Progenitor cell of endocrine pancreas (in vitro differentiated cells): ENCODE measurements around the gene NRP1. TPM values are rescaled to one million over a fixed set of nuclear protein-coding genes. Genes with fewer than 3 reads are reported as not detected.

ENCODE experiments used
- DNase-seq: peaks from one replicate; pipeline ENCODE4 v3.0.0; 2021; ENCODE audit warnings: low spot score; ENCODE audit not compliant: unreplicated experiment
- H3K27ac Mint-ChIP-seq: 2 replicates; pipeline ENCODE4 v1.8.0; 2021; ENCODE audit warnings: mild to moderate bottlenecking, moderate library complexity, mixed read lengths
- H3K27me3 Mint-ChIP-seq: 2 replicates; pipeline ENCODE4 v1.8.0; 2021; ENCODE audit warnings: mixed read lengths
- H3K36me3 Mint-ChIP-seq: 2 replicates; pipeline ENCODE4 v1.8.0; 2022; ENCODE audit warnings: mixed read lengths; ENCODE audit not compliant: insufficient read depth
- H3K4me1 Mint-ChIP-seq: 2 replicates; pipeline ENCODE4 v1.8.0; 2021; ENCODE audit warnings: low read depth, mixed read lengths
- H3K4me3 Mint-ChIP-seq: 2 replicates; pipeline ENCODE4 v1.8.0; 2021; ENCODE audit warnings: low read depth, mild to moderate bottlenecking, moderate library complexity, mixed read lengths
- H3K9me3 Mint-ChIP-seq: 2 replicates; pipeline ENCODE4 v1.8.0; 2021; ENCODE audit warnings: low read depth, mixed read lengths
- total RNA-seq: library from RNA; stranded (reverse); gene quantifications from 2 replicates; pipeline ENCODE4 v1.2.1, GENCODE V29; 2021
- TF ChIP-seq, protein P1 (sequence below): fragments of 200-600 bp; sonication (generic); IDR thresholded peaks from one replicate; pipeline ENCODE4 v1.5.0; 2021; ENCODE audit warnings: antibody characterized with exemption, mild to moderate bottlenecking; ENCODE audit not compliant: unreplicated experiment

NRP1 gene
- total RNA-seq, 1 donor from 2014 or later, result 33.4 TPM

DNA sequence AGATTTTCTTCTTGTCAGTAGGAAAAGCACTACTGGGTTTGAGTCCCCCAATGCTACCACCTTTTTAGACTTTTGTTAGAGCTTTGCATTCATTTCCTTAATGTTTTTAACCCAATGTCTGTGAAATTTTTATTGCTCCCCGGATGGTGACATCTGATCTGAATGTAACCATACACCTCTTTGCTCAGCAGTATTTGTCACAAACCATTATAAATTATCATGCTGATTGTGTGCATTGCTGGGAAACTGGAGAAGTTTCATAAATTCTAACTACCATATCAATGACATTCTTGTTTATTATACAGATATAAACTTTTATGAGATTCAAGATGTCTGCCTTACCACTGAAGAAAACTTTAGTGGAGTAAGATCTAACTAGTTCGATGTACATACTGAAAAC lies 8.5 kb downstream of the NRP1 start:
- TF ChIP-seq, protein P1, sequence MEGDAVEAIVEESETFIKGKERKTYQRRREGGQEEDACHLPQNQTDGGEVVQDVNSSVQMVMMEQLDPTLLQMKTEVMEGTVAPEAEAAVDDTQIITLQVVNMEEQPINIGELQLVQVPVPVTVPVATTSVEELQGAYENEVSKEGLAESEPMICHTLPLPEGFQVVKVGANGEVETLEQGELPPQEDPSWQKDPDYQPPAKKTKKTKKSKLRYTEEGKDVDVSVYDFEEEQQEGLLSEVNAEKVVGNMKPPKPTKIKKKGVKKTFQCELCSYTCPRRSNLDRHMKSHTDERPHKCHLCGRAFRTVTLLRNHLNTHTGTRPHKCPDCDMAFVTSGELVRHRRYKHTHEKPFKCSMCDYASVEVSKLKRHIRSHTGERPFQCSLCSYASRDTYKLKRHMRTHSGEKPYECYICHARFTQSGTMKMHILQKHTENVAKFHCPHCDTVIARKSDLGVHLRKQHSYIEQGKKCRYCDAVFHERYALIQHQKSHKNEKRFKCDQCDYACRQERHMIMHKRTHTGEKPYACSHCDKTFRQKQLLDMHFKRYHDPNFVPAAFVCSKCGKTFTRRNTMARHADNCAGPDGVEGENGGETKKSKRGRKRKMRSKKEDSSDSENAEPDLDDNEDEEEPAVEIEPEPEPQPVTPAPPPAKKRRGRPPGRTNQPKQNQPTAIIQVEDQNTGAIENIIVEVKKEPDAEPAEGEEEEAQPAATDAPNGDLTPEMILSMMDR, result no peak
- no peaks in the 10 kb centered on the region for H3K27me3 Mint-ChIP-seq
- no peaks in the 10 kb centered on the region for H3K9me3 Mint-ChIP-seq
- no peak overlapping the region for H3K27ac Mint-ChIP-seq
- peaks cover 28% of the 10 kb centered on the region for H3K4me1 Mint-ChIP-seq
- no peak overlapping the region for H3K4me3 Mint-ChIP-seq
- peaks cover 21% of the 10 kb centered on the region for H3K36me3 Mint-ChIP-seq
- DNase-seq, result no peak

DNA sequence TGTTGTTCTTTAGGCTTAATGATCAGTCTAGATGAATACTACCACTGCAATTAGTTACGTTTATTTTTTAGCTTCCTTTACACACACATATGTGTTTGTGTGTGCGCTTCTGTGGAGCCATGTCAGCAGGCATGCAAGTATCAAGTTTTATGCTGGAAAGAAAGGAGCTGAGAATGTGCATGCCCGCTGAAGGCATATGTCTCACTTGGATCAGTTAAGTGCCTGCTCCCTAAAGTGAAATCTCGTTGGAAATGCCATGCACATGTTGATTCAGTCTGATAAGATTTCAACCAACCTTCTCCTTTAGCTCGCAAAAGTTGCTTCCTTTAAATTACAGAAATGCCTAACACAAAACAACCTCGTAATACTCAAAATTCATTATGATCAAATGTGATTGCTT lies 10.7 kb downstream of the NRP1 start:
- no peaks in the 10 kb centered on the region for H3K27me3 Mint-ChIP-seq
- peaks cover 20% of the 10 kb centered on the region for H3K4me1 Mint-ChIP-seq
- TF ChIP-seq, protein P1, result no peak
- DNase-seq, result no peak
- peaks cover 20% of the 10 kb centered on the region for H3K36me3 Mint-ChIP-seq
- H3K9me3 Mint-ChIP-seq, result peaks cover 4% of the 10 kb centered on the region
- H3K4me3 Mint-ChIP-seq, result no peak overlapping the region
- no peak overlapping the region for H3K27ac Mint-ChIP-seq

DNA sequence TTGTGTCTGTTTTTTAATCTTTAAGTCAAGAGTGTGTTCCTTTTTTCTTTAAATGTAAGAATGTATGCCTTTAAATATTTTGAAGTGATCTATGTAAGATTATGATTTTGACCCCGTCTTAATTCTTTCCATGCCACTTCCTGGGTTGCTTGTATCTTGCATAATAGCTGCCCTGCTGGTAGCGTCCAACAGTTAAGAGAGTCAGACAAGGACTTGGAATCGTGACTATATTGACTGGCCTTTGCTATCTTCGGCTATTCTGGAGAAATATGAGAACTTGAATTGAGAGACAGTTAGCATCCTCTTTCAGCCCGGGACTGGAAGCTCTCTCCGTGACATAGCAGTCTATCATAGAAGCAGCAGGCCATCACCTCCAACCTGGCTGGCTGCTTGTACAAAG lies 13.0 kb downstream of the NRP1 start:
- peak overlapping the region; percentile 11 for H3K27ac Mint-ChIP-seq
- TF ChIP-seq, protein P1, result no peak
- no peaks in the 10 kb centered on the region for H3K27me3 Mint-ChIP-seq
- peaks cover 18% of the 10 kb centered on the region for H3K4me1 Mint-ChIP-seq
- H3K9me3 Mint-ChIP-seq, result peaks cover 4% of the 10 kb centered on the region
- H3K36me3 Mint-ChIP-seq, result peaks cover 16% of the 10 kb centered on the region
- no peak for DNase-seq
- no peak overlapping the region for H3K4me3 Mint-ChIP-seq

DNA sequence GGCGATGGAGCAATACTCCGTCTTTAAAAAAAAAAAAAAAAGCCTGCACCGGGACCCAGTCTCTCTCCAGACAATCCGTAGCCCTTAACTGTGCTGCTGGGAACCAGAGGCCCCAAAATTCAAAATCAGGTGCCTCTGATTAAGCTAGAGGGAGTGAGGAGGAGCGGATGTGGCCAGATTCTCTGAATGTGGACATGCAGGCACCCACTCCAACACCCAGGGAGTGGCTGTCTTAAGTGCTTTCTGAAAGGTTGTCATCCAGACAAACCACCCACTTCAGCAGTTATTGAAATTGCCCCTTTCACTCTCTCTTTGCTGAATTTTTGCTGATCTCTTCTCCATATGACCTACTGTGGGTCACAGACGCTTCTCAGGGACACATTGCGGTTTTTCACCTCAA lies 14.2 kb downstream of the NRP1 start:
- Mint-ChIP-seq H3K4me3 (no peak overlapping the region), H3K9me3 (peaks cover 4% of the 10 kb centered on the region), H3K36me3 (peaks cover 17% of the 10 kb centered on the region), H3K27ac (no peak overlapping the region), H3K4me1 (peaks cover 20% of the 10 kb centered on the region), H3K27me3 (no peaks in the 10 kb centered on the region)
- TF ChIP-seq, protein P1, result no peak
- no peak for DNase-seq

DNA sequence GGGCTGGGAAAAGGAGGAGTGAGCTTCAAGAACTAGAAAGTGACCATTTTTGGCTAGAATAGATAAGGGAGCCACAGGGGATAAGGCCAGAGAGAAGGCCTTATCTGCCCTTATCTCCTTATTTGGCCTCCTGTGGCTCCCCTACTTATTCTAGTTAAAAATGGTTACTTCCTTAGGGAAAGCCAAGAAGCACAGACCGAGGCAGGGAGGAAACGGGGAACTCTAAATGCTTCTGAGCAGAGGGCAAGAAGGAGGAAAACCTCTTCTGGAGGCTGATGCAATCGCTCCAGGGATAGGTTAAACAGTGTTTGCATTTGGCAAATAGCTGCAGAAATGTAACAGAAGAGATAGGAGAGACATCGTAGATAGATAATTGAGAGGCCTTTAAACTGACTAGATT lies 18.6 kb downstream of the NRP1 start:
- no peak overlapping the region for H3K27ac Mint-ChIP-seq
- peaks cover 9% of the 10 kb centered on the region for H3K9me3 Mint-ChIP-seq
- H3K4me1 Mint-ChIP-seq, result peaks cover 19% of the 10 kb centered on the region
- peaks cover 27% of the 10 kb centered on the region for H3K36me3 Mint-ChIP-seq
- no peaks in the 10 kb centered on the region for H3K27me3 Mint-ChIP-seq
- DNase-seq, result no peak
- no peak overlapping the region for H3K4me3 Mint-ChIP-seq
- TF ChIP-seq, protein P1, result no peak
